A673 (cell line): ENCODE measurements around the gene CUEDC2. TPM values are rescaled to one million over a fixed set of nuclear protein-coding genes. Genes with fewer than 3 reads are reported as not detected.

Experiments
- BruUV-seq: library from RNA; stranded (reverse); fragments of 400-500 nt; replicated peaks from 2 replicates; lab custom pipeline; 2021; lab: Mats Ljungman, UMichigan
- CTCF ChIA-PET: fragments of 300-600 bp; sonication (Branson Sonifier 250); formaldehyde crosslinking; loops from one replicate; lab custom pipeline; 2022; ENCODE audit warnings: antibody characterized with exemption; lab: Charles Lee
- POLR2A ChIA-PET: fragments of 300-600 bp; sonication (Branson Sonifier 250); formaldehyde crosslinking; loops from one replicate; lab custom pipeline; 2022; ENCODE audit warnings: antibody characterized with exemption; ENCODE audit not compliant: low non-redundant PET; lab: Charles Lee
- DNase-seq: peaks from one replicate; pipeline ENCODE4 v3.0.0-alpha.2; 2015; ENCODE audit warnings: low spot score
- H3K27ac ChIP-seq: fragments of 200-600 bp; sonication (generic); 2 replicates; pipeline ENCODE4 v1.5.1; 2016; ENCODE audit warnings: mixed run types, low read depth, mild to moderate bottlenecking, mixed read lengths, antibody characterized with exemption, low read length; ENCODE audit not compliant: poor library complexity, severe bottlenecking
- H3K27me3 ChIP-seq: fragments of 200-600 bp; sonication (generic); replicated peaks from 2 replicates; pipeline ENCODE4 v1.6.1; 2017; ENCODE audit warnings: mixed run types, low read depth, mild to moderate bottlenecking, mixed read lengths, antibody characterized with exemption, low read length; ENCODE audit not compliant: insufficient read depth, poor library complexity
- H3K36me3 ChIP-seq: fragments of 200-600 bp; sonication (generic); 2 replicates; pipeline ENCODE4 v1.6.1; 2016; ENCODE audit warnings: mixed run types, mild to moderate bottlenecking, mixed read lengths, antibody characterized with exemption, low read length; ENCODE audit not compliant: insufficient read depth, poor library complexity, severe bottlenecking
- H3K4me1 ChIP-seq: fragments of 200-600 bp; sonication (generic); 2 replicates; pipeline ENCODE4 v1.6.1; 2017; ENCODE audit warnings: mixed run types, mild to moderate bottlenecking, mixed read lengths, antibody characterized with exemption, low read length; ENCODE audit not compliant: insufficient read depth, poor library complexity, severe bottlenecking
- H3K4me3 ChIP-seq: fragments of 200-600 bp; sonication (generic); 2 replicates; pipeline ENCODE4 v1.5.1; 2016; ENCODE audit warnings: low read depth, mixed run types, mild to moderate bottlenecking, mixed read lengths, low read length; ENCODE audit not compliant: poor library complexity, severe bottlenecking
- H3K9me3 ChIP-seq: fragments of 200-600 bp; sonication (generic); 2 replicates; pipeline ENCODE4 v1.6.1; 2016; ENCODE audit warnings: mixed run types, low read depth, mild to moderate bottlenecking, mixed read lengths, antibody characterized with exemption, low read length; ENCODE audit not compliant: poor library complexity, severe bottlenecking
- CTCF ChIP-seq: fragments of 300-800, 200-600 bp; sonication (generic); conservative IDR thresholded peaks from 2 replicates; pipeline ENCODE4 v1.5.1; 2017; ENCODE audit warnings: low read depth, mild to moderate bottlenecking, antibody characterized with exemption, low read length, moderate library complexity, mixed read lengths
- EZH2 ChIP-seq: fragments of 200-600 bp; sonication (generic); IDR thresholded peaks from 2 replicates; pipeline ENCODE4 v1.6.1; 2017; ENCODE audit warnings: borderline replicate concordance, low read depth, mild to moderate bottlenecking, mixed read lengths, antibody characterized with exemption, low read length; ENCODE audit not compliant: poor library complexity, severe bottlenecking
- intact Hi-C: fragments of 100-400 bp; cut with micrococcal nuclease; formaldehyde crosslinking; loops from one replicate; pipeline ENCODE4 v1.10.0; 2022; ENCODE audit not compliant: unreplicated experiment
- total RNA-seq: library from RNA; stranded (reverse); gene quantifications from 2 replicates; pipeline ENCODE4 v1.2.3, GENCODE V29; 2021

CUEDC2 gene
- total RNA-seq, 1 experiment from 2014 or later: 63.7 TPM

DNA sequence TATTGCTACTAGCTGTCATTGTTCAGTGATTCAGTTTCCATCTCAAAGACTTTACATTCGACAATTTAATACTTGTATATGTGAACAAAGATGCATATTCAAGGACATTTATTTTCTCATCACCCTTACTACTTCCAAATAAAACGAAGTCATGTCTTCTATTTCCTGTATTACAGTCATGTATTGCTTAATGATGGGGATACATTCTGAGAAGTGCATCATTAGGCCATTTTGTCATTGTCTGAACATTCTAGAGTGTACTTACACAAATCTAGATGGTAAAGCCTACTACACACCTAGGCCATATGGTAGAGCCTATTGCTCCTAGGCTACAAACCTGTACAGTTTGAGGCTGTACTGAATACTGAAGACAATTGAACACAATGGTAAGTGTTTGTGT lies 12.5 kb upstream of the CUEDC2 start:
- Histone ChIP-seq H3K9me3 (no peaks in the 10 kb centered on the region), H3K4me3 (no peak overlapping the region), H3K36me3 (no peaks in the 10 kb centered on the region), H3K4me1 (no peaks in the 10 kb centered on the region), H3K27ac (no peak overlapping the region), H3K27me3 (no peaks in the 10 kb centered on the region)
- ChIA-PET POLR2A (no interaction called here), CTCF (no interaction called here)
- no peak for DNase-seq
- intact Hi-C loops: no loop called here
- BruUV-seq: no TSS peak
- TF ChIP-seq EZH2 (no peak), CTCF (no peak)

- Histone ChIP-seq H3K27me3 (no peaks in the 10 kb centered on the region), H3K27ac (no peak overlapping the region), H3K9me3 (no peaks in the 10 kb centered on the region), H3K4me1 (peaks cover 6% of the 10 kb centered on the region), H3K36me3 (no peaks in the 10 kb centered on the region), H3K4me3 (no peak overlapping the region)
- intact Hi-C loops: no loop called here
- TF ChIP-seq CTCF (no peak), EZH2 (no peak)
- ChIA-PET POLR2A (no interaction called here), CTCF (no interaction called here)
- BruUV-seq: no TSS peak
- no peak for DNase-seq
These were observed 6.0 kb upstream of the CUEDC2 start for GRCh38 chr10:102438374-102438773.

DNA sequence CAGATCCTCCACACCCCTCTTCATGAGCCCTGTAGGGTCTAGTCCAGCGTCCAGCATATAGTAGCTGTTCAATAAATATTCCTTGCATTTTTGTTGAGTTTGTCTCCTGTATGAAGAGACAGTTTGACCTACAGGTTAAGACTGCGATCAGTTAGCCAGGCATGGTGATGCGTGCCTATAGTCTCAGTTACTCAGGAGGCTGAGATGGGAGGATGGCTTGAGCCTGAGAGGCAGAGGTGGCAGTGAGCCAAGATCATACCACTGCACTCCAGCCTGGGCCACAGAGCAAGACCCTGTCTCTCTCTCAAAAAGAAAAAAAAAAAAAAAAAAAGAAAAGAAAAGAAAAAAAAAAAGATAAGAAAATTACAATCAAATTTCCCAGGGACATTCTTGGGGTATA lies 5.1 kb upstream of the CUEDC2 start:
- Histone ChIP-seq H3K4me1 (peaks cover 6% of the 10 kb centered on the region), H3K27me3 (no peaks in the 10 kb centered on the region), H3K36me3 (no peaks in the 10 kb centered on the region), H3K4me3 (no peak overlapping the region), H3K9me3 (no peaks in the 10 kb centered on the region), H3K27ac (no peak overlapping the region)
- DNase-seq: no peak
- intact Hi-C loops: no loop called here
- no peak for TF ChIP-seq CTCF
- no peak for TF ChIP-seq EZH2
- ChIA-PET CTCF (no interaction called here), POLR2A (no interaction called here)
- no TSS peak for BruUV-seq
